GM03348 (cell line): Measurements from ENCODE around the gene FIGN.
A peak's percentile ranks its signal among the peaks of the same experiment; 100 is the strongest.

Experiments
- DNase-seq: peaks from one replicate; pipeline ENCODE4 v3.0.0; 2012; ENCODE audit warnings: low spot score

FIGN gene

DNA sequence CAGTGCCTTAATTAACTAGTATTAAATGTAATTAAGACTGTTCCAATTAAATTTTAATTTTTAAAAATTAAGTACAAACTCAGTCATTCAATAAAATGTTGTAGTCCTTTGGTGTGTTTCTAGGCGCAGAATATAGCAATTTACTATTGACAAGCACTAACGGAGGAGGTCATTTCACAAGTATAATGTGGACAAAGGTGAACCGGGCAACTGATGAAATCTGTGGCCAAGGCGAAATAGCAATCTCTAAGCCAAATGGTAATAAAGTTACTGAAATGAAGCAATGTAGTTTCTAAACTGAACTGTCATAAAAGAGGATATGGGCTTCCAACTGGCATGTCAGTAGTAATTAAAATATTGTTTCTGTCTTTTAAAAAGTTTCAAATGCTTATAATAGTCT, 27.5 kb downstream of the FIGN start:
- DNase-seq = no peak

GRCh38 chr2:163703386-163703785, 32.4 kb downstream of the FIGN start:
- no peak for DNase-seq

DNA sequence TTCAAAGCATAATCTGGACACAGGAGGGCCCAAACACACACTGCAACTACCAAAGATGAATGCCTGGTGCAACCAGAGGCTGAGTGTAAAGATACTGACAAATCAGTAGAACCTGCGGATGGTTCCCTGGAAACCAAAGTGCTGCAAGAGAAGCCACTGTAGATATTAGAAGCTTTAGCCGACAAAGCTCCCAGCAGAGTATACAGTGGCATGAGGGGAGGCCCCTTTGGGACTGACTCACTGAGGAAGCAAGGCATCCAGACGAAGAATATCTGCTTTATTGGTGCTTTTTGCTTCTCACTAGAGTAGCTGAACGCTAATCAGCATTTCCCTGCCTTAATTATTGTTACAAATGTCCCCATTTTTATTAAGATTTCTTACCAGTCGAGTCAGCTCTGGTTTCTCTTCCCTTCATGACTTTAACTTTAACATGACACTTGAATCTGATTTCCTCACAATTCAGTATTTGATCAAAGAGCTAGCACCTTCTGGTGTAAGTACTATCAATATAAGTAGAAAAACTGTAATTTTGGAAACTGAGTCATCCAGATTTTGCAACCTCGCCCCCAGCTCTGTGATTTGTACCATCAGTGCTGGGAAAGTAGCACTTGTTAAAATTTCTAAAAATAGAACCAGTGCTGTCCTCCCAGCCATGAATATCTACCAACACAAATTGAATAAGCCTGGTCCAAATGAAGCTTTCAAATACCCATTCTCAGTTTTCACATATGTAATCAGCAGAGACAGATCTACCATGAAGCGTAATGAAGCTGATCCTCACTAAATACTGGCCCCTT, 34.2 kb downstream of the FIGN start:
- DNase-seq = no peak

- DNase-seq = no peak
These were observed 37.0 kb downstream of the FIGN start for GRCh38 chr2:163698857-163699256.

DNA sequence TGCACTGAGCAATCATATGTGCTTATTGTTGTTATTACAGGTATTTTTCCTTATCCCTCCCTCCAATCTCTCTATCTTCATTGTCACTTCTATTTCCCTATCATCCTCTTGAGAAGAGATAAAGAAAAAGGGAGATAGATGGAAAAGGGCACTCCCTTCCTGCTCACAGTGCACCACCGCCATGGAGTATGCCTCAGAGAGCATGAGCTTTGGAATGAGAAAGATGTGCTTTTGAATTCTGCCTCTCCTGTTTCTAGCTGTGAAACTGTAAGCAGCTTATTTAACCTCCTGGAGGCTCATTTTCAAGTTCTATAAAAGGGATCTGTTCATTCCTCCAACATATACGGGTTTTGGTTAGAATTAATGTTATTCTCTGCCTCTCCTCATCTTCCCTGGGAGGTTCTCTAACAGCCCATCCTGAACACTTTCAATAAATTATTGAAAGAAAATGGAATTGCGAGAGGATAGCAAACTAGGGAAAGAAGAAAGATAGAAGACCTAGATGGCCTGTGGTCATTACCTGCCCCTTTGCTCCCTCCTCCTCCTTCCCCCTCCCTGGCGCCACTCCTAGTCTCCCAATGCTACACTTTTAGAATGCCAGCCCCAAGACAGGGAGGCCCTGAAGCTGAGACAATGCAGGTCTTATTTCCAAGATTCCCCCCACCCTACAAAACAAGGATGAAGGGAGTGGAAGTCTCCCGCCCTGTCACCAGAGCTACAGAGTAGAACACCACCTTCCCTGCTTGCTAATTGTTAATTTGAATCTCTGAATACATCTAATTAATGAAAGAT, 37.8 kb downstream of the FIGN start:
- DNase-seq = no peak

DNA sequence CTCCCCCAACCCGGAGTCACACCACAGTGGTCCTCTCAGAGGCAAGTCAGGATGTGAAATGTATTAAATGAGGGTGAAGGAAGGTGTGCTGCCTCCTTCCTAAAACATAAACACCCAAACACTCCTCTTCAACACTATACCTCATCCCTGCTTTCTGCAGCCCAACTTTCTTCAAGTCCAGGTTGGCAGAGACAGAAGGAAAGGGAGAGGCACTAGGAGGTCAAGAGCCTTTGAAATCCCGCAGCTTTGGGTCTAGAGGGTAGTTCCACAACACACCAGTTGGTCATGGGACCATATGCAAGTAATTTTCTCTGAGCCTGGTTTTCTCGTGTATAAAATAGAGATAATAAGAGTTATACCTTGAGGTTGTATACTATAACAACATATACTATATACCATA, 38.4 kb downstream of the FIGN start:
- no peak for DNase-seq

GRCh38 chr2:163693484-163693883, 42.3 kb downstream of the FIGN start:
- DNase-seq = no peak

DNA sequence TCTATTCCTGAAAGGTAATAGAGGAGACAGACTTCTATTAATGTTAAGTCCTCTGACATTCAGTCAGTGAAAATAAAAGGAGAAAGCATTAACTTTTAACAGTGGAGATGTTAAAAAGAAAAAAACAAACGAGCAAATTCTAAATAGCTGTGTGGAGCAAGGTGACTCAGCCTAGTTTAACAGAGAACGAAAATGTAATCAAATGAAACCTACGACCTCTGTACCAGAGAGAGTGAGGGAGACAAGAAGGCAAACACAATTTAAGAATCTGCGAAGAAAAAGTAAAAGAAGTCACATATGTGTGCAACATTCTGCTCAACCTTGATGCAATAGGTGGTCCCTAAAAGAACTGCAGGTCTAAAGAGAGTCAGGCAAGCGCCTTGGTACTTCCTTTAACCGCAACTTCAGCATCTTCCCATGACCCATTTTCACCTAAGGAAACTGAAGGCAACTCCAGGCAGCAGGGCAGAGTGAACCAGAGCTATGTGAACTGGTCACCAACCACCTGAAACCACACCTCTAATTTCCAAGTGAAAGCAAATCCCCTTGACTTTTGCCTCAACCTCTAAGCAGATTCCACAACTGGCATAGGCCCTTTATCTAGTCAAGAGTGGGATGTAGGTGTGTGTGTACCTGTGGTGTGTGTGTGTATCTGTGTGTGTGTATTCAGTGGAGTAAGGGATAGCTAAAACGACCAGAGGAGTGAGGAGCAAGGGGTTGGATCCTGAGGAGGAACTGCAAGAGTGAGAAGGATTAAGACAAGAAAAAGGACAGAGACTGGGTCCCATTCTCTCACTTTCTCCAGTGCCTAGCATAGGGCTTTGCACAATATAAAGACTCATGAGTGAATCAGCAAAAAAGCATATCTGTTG, 43.0 kb downstream of the FIGN start:
- no peak for DNase-seq

- DNase-seq = no peak
These were observed 43.7 kb downstream of the FIGN start for GRCh38 chr2:163692081-163692480.

- no peak for DNase-seq
These were observed 44.9 kb downstream of the FIGN start for GRCh38 chr2:163690896-163691295.

DNA sequence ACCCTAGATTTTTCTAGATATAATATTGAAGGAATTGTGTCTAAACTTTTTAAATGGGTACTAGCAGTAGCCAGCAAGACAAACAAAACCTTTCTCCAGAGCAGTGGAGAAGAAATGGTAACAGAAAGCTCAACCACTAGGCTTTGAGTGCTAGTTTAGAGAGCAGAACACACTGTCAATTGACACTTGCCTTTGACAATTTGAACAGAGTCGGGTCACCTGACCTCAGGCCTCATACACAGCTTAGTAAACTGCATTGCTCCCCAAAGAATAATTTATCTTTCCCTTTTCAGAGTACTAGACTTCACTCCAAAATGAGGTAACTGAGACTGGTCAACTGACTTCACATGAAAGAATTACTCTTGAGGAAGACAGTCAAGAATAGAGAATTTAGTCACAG, 48.6 kb downstream of the FIGN start:
- no peak for DNase-seq

DNA sequence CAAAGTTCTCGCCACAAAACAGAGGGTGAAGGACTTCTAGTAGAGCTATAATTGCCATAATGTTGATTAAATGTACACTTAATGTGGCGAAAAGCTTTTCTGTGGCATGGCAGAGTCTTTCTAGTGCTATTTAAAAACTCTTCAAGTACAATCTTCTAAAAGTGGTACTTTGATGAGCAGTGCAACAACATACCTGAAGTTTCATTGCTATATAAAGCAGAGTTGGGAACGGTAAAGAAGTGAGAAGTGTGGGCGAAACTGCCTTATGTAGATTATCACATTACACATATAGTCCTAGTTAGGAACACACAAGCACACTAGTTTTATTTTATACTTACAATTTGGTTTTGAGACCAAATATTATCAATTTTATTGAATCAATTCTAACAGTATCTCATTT, 49.5 kb downstream of the FIGN start:
- DNase-seq = no peak

GRCh38 chr2:163682695-163683094, 53.1 kb downstream of the FIGN start:
- DNase-seq = peak; percentile 18

GRCh38 chr2:163681745-163682144, 54.1 kb downstream of the FIGN start:
- peak; percentile 54 for DNase-seq

GRCh38 chr2:163675388-163675787, 60.4 kb downstream of the FIGN start:
- no peak for DNase-seq

DNA sequence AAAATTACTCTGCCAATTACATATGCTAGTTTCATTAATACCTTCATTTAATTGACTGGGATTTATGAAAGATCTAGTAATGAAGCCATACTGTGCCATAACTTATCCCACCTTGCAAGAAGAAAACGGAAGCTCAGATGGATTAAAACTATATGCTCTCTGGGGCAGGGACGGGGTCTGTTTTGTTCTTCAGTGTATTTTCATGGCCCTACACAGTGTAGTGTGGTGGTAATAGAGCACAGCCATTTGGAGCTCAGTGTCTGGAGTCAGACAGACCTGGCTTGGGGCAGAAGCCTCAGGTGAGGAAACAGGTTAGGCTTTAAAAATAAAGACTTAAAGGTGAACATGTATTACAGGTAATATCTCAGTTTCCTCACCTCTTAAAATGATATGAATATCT, 62.3 kb downstream of the FIGN start:
- no peak for DNase-seq

GRCh38 chr2:163670929-163671328, 64.9 kb downstream of the FIGN start:
- no peak for DNase-seq

DNA sequence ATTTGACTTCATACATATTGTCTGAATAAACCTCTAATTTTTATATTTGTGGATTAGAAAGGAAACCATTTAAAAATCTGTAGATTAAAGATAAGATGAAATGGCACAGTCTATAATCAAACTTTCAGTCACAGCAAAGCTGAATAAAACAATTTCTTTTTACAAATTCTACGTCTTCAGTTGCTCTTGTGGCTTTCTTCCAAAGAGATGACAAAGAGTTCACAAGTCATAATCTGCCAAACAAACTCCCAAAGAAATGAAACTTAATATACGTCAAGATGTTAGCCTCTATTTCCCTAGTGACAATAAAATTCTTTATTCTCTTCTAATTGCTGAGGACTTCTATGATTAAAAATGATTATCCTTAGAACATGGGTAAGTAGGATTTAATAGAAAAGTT, 66.3 kb downstream of the FIGN start:
- DNase-seq = no peak

GRCh38 chr2:163667064-163667887, 68.5 kb downstream of the FIGN start:
- DNase-seq = peak; percentile 73

- DNase-seq = no peak
These were observed 70.0 kb downstream of the FIGN start for GRCh38 chr2:163665817-163666216.

DNA sequence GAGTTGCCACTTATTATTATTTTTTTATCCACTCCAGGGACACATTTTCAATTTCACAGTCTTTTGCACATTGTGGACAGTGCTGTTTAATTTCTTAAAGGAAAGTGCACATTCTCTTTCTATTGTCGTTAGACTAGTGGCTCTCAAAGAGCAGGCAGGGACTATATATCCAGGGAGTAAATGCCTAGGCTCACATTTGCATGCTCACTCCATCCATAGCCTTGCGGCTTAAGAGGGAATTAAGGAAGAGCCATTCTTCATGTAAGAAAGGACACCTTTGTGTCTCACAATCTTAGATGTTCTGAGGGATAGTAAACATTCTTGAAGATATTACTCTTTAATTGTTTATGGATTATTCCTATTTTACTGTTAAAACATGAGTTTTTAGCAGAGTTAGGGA, 70.8 kb downstream of the FIGN start:
- DNase-seq = no peak

DNA sequence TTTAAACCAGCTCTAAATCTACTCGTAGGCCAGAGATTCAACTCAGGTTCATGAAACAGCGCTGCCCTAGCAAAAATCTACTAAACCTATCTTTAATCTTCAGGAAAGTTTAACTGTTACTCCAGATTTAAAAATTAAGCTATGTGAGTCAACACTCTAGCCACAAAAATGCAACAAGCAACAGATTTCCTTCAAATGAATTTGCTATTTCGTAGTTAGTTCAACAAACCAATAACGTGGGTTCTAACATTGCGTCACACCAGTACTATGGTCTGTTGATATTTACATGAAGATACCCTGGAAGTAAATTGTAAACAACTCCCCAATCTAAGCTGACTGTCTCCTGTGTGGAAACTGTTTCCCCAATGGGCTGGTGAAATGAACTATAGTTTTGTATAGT, 71.2 kb downstream of the FIGN start:
- DNase-seq = peak; percentile 54
